Pancreas (tissue), 10 donors: ENCODE results near the gene BCAS1. TPM values are rescaled to one million over a fixed set of nuclear protein-coding genes. Genes with fewer than 3 reads are reported as not detected.
A peak's percentile ranks its signal among the peaks of the same experiment; 100 is the strongest.

ENCODE experiments used
- ATAC-seq, 4 donors: fragments of 200-7000 bp; cut with Tn5 transposase; one replicate each; pipeline versions ENCODE4 v1.8.0 to v1.9.1; 2020; ENCODE audit warnings: mild to moderate bottlenecking in 4 of 4, moderate library complexity in 4 of 4
- DNase-seq, 6 donors: peaks; one replicate each; pipeline ENCODE4 v3.0.0-alpha.2; 2020
- FAIRE-seq: peaks from 2 replicates; lab custom pipeline; 2012; peaks lifted over from hg19 to GRCh38; lab: Jason Lieb, UNC
- H3K27ac ChIP-seq, 4 donors: fragments of 200-600 bp; sonication (generic); 1 replicate in 3 of 4; 2 replicates in 1 of 4; pipeline versions ENCODE4 v1.5.0 to v1.8.0; 2020
- H3K27me3 ChIP-seq, 4 donors: fragments of 200-600 bp; one replicate each; pipeline ENCODE4 v1.8.0; 2021
- H3K36me3 ChIP-seq, 3 donors: fragments of 200-600 bp; sonication (generic) in 1 of 3; one replicate each; pipeline versions ENCODE4 v1.5.0 to v1.8.0; 2020 to 2021
- H3K4me1 ChIP-seq, 3 donors: fragments of 200-600 bp; one replicate each; pipeline ENCODE4 v1.8.0; 2021
- H3K4me3 ChIP-seq, 4 donors: fragments of 200-600 bp; sonication (generic) in 2 of 4; one replicate each; pipeline versions ENCODE4 v1.5.0 to v1.8.0; 2020 to 2021
- H3K9me3 ChIP-seq, 4 donors: fragments of 200-600 bp; one replicate each; pipeline ENCODE4 v1.8.0; 2021
- WGBS, 2 donors: extraction: QIAGEN DNeasy Blood & Tissue Kit; methylation state at CpG; one replicate each; pipeline ENCODE4 v1.1.7; 2013; 5-methylcytosine and 5-hydroxymethylcytosine counted together
- intact Hi-C, 3 donors: fragments of 100-400 bp; cut with DNase I; formaldehyde crosslinking; loops; one replicate each; pipeline versions ENCODE4 v1.11.1 to v1.14.2; 2022
- polyA plus RNA-seq, 2 donors: library from polyadenylated mRNA; stranded (reverse); fragments of 200-250 nt; gene quantifications; one replicate each; pipeline ENCODE4 v1.2.3, GENCODE V29; 2013
- total RNA-seq, 6 donors: library from RNA; stranded (reverse); fragmentation: NEBNext Ultra II Directional in 4 of 6; extraction: Animal tissue kit (Norgen Biotek cat#: 25700) in 4 of 6; gene quantifications; one replicate each; pipeline versions ENCODE4 v1.2.1 to v1.2.4, GENCODE V29; 2021 to 2023
- TF ChIP-seq, protein P1 (sequence below), 4 donors: fragments of 200-600 bp; sonication (generic) in 3 of 4; IDR thresholded peaks; one replicate each; pipeline versions ENCODE4 v1.5.0 to v1.8.0; 2021; ENCODE audit warnings: antibody characterized with exemption in 4 of 4
- donor health status: healthy with polysubstance abuse.
- donor health status: DM: no; HTN: no; CAD: no; lungs with moderate emphysema.
- donor health status: DM: no; HTN: no; CAD: no.
- donor health status: control.
- donor health status: control.
- donor health status: Bipolar disorder and iron deficiency.
- donor health status: DM: yes; HTN: yes; CAD: no.
- donor health status: DM: no; HTN: no; CAD: no.
- donor health status: DM: no; HTN: no; CAD: no.
- donor health status: DM: yes; HTN: yes; CAD: no.

The BCAS1 gene
- total and polyA plus RNA-seq, 8 donors = 0.20 to 0.85 (median 0.61) TPM

GRCh38 chr20:53926428-53927028 lies 143.9 kb downstream of the BCAS1 start:
- H3K27me3 ChIP-seq = no peaks in the 10 kb centered on the region
- DNase-seq = peak in 1 of 6 donors; percentile 39
- intact Hi-C loops = loop anchor here in 1 of 3 donors (10.0 kb wide), 1 partner anchor 352 kb away; no protein-coding TSS in a partner anchor
- peaks cover 0 to 9% (median 5%) of the 10 kb centered on the region in 3 donors for H3K4me1 ChIP-seq
- 37 to 41% methylated on average over 5 of the region's 5 CpGs for WGBS, 2 donors
- peak overlapping the region in 2 of 4 donors; percentile 50 to 80 for H3K27ac ChIP-seq
- no peaks in the 10 kb centered on the region for H3K9me3 ChIP-seq
- H3K36me3 ChIP-seq = no peaks in the 10 kb centered on the region
- peak; percentile 72 to 87 (median 85) for ATAC-seq
- TF ChIP-seq, protein P1, sequence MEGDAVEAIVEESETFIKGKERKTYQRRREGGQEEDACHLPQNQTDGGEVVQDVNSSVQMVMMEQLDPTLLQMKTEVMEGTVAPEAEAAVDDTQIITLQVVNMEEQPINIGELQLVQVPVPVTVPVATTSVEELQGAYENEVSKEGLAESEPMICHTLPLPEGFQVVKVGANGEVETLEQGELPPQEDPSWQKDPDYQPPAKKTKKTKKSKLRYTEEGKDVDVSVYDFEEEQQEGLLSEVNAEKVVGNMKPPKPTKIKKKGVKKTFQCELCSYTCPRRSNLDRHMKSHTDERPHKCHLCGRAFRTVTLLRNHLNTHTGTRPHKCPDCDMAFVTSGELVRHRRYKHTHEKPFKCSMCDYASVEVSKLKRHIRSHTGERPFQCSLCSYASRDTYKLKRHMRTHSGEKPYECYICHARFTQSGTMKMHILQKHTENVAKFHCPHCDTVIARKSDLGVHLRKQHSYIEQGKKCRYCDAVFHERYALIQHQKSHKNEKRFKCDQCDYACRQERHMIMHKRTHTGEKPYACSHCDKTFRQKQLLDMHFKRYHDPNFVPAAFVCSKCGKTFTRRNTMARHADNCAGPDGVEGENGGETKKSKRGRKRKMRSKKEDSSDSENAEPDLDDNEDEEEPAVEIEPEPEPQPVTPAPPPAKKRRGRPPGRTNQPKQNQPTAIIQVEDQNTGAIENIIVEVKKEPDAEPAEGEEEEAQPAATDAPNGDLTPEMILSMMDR (IDR thresholded peaks at IDR 0.05) = no peak
- no peak for FAIRE-seq
- no peak overlapping the region for H3K4me3 ChIP-seq

- DNase-seq = no peak
- H3K36me3 ChIP-seq = no peaks in the 10 kb centered on the region
- H3K4me1 ChIP-seq = peaks cover 0 to 9% (median 5%) of the 10 kb centered on the region in 3 donors
- no peaks in the 10 kb centered on the region for H3K27me3 ChIP-seq
- peak overlapping the region in 2 of 4 donors; percentile 50 to 80 for H3K27ac ChIP-seq
- no peak for FAIRE-seq
- H3K4me3 ChIP-seq = no peak overlapping the region
- intact Hi-C loops = loop anchor here in 1 of 3 donors (10.0 kb wide), 1 partner anchor 351 kb away; no protein-coding TSS in a partner anchor
- TF ChIP-seq, protein P1 (IDR thresholded peaks at IDR 0.05) = no peak
- ATAC-seq = no peak
- 79 to 91% methylated on average over 12 of the region's 12 CpGs for WGBS, 2 donors
- H3K9me3 ChIP-seq = no peaks in the 10 kb centered on the region
These were observed 144.6 kb downstream of the BCAS1 start for GRCh38 chr20:53925651-53926401.

DNA sequence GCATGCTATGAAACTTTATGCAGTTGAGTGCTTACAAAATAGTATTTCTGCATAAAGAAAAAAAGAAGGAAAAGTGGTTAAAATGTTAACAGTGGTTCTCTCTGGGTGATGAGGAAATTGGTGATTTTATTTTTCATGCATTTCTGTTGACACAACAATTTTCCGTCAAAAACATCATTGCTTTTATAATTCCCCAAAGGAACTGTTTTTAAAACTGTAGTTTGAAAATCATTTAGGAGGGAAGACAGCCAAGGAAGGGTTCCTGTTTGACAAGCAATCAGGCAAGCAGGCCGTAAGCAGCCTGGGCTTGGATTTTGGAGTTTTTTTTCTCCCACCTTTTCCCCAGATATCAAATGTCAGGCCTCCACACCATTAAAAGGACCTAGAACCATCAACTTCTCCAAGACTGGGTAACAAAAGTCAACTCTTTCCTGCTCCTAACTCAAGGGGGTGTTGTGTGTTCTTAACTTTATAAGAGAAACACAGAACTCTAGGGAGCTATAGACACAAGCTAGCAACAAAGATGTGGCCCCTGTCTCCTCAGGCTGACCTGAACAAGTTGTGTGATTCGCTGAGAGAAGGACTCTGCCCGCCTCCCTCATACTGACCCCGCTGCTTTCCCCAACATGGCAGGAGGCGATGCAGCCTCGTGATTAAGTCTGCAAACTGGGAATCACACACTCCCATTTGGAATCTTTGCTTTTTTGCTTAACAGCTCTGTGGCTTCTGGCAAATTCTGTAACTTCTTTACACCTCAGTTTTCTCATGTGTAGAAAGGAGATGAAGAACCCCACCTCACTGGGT lies 146.6 kb downstream of the BCAS1 start:
- intact Hi-C loops = loop anchor here in 1 of 3 donors (10.0 kb wide), 1 partner anchor 349 kb away; no protein-coding TSS in a partner anchor
- Histone ChIP-seq H3K4me1 (peaks cover 0 to 9% (median 5%) of the 10 kb centered on the region in 3 donors), H3K36me3 (no peaks in the 10 kb centered on the region), H3K4me3 (no peak overlapping the region), H3K9me3 (no peaks in the 10 kb centered on the region), H3K27me3 (no peaks in the 10 kb centered on the region), H3K27ac (peak overlapping the region in 2 of 4 donors; percentile 42 to 54)
- no peak for ATAC-seq
- WGBS, 2 donors = 81 to 83% methylated on average over 7 of the region's 7 CpGs
- FAIRE-seq = no peak
- DNase-seq = no peak
- TF ChIP-seq, protein P1 (IDR thresholded peaks at IDR 0.05) = no peak

- WGBS, 2 donors = 53% methylated on average over 4 of the region's 4 CpGs
- H3K4me3 ChIP-seq = no peak overlapping the region
- FAIRE-seq (no peak), ATAC-seq (peak in 3 of 4 donors; percentile 59 to 68 (median 64)), DNase-seq (no peak)
- H3K9me3 ChIP-seq = no peaks in the 10 kb centered on the region
- H3K27me3 ChIP-seq = no peaks in the 10 kb centered on the region
- H3K27ac ChIP-seq = peak overlapping the region in 2 of 4 donors; percentile 42 to 54
- no peaks in the 10 kb centered on the region for H3K36me3 ChIP-seq
- TF ChIP-seq, protein P1 (IDR thresholded peaks at IDR 0.05) = no peak
- intact Hi-C loops = loop anchor here in 1 of 3 donors (10.0 kb wide), 1 partner anchor 348 kb away; no protein-coding TSS in a partner anchor
- peaks cover 0 to 9% (median 5%) of the 10 kb centered on the region in 3 donors for H3K4me1 ChIP-seq
These were observed 147.5 kb downstream of the BCAS1 start for GRCh38 chr20:53922901-53923314.
